ENCODE data around the gene PCLO. TPM values are rescaled to one million over a fixed set of nuclear protein-coding genes. Genes with fewer than 3 reads are reported as not detected.

PCLO gene
- total and polyA plus RNA-seq, 12 donors: 0.06 to 10.8 (median 2.3) TPM

DNA sequence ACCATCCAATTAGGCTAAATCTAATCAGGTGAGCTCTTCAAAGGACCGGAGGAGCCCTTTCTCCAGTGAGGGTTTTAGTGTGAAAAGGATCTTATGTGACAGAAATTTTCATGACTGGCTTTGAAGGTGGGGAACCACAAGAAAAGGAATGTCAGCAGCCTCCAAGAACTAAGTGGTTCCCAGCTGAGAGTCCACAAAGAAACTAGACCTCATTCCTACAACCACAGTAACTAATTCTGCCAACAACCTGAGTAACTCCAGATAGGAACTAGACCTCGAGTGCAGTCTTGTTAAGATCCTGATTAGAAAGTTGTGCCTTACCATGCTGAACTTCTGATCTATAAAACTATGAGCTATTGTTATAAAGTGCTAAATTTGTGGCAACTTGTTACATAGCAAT, 51.3 kb downstream of the PCLO start:
- Histone ChIP-seq H3K27ac (no peak overlapping the region), H3K9me3 (no peaks in the 10 kb centered on the region), H3K27me3 (no peaks in the 10 kb centered on the region), H3K4me1 (no peaks in the 10 kb centered on the region), H3K4me3 (no peak overlapping the region), H3K36me3 (no peaks in the 10 kb centered on the region)
- intact Hi-C loops (cut with DNase I): no loop called here
- no peak for DNase-seq
- 41% methylated on average over 2 of the region's 2 CpGs for WGBS, 2 donors
- TF ChIP-seq CTCF (IDR thresholded peaks at IDR 0.05): no peak
- ATAC-seq: no peak

DNA sequence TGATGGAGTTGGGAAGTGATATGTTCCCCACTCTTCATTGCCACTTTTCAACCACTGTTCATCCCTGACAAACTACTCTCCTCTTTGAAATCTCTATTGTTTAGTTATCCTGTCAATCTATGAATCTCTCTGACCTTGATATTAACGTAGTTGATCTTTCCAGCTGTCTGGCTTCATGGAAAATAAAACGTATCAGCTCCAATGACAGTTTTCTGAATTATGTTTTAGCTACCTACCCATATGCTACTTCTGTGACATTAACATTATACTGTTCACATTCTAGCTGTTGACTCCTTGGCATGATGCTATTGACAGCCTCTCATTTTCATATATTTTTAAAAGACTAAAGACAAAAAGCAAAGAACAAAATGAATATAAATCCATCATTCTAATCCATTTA, 53.3 kb downstream of the PCLO start:
- Histone ChIP-seq H3K27me3 (no peaks in the 10 kb centered on the region), H3K4me1 (no peaks in the 10 kb centered on the region), H3K36me3 (no peaks in the 10 kb centered on the region), H3K27ac (no peak overlapping the region), H3K4me3 (no peak overlapping the region), H3K9me3 (no peaks in the 10 kb centered on the region)
- ATAC-seq (no peak), DNase-seq (no peak)
- intact Hi-C loops (cut with DNase I): no loop called here
- no peak for TF ChIP-seq CTCF (IDR thresholded peaks at IDR 0.05)
- 46 to 53% methylated on average over 2 of the region's 2 CpGs for WGBS, 2 donors

GRCh38 chr7:83105948-83106347, 56.7 kb downstream of the PCLO start:
- intact Hi-C loops (cut with DNase I): no loop called here
- H3K27me3 ChIP-seq: no peaks in the 10 kb centered on the region
- no peaks in the 10 kb centered on the region for H3K9me3 ChIP-seq
- no peak overlapping the region for H3K4me3 ChIP-seq
- ATAC-seq (no peak), DNase-seq (no peak)
- no peak overlapping the region for H3K27ac ChIP-seq
- no peak for TF ChIP-seq CTCF (IDR thresholded peaks at IDR 0.05)
- WGBS, 2 donors: 1 to 63% methylated on average over 2 of the region's 2 CpGs
- H3K36me3 ChIP-seq: no peaks in the 10 kb centered on the region
- H3K4me1 ChIP-seq: no peaks in the 10 kb centered on the region

GRCh38 chr7:83105063-83105462, 57.6 kb downstream of the PCLO start:
- H3K27ac ChIP-seq: no peak overlapping the region
- H3K4me3 ChIP-seq: no peak overlapping the region
- no peaks in the 10 kb centered on the region for H3K9me3 ChIP-seq
- H3K27me3 ChIP-seq: no peaks in the 10 kb centered on the region
- H3K4me1 ChIP-seq: no peaks in the 10 kb centered on the region
- 82 to 89% methylated on average over 1 of the region's 1 CpG for WGBS, 2 donors
- DNase-seq (no peak), ATAC-seq (no peak)
- H3K36me3 ChIP-seq: no peaks in the 10 kb centered on the region
- TF ChIP-seq CTCF (IDR thresholded peaks at IDR 0.05): no peak
- intact Hi-C loops (cut with DNase I): no loop called here

GRCh38 chr7:83101530-83101929, 61.2 kb downstream of the PCLO start:
- WGBS, 2 donors: 17 to 35% methylated on average over 3 of the region's 3 CpGs
- Histone ChIP-seq H3K4me3 (peak overlapping the region in 2 of 10 donors; percentile 6 to 30), H3K9me3 (no peaks in the 10 kb centered on the region), H3K36me3 (no peaks in the 10 kb centered on the region), H3K4me1 (no peaks in the 10 kb centered on the region), H3K27me3 (no peaks in the 10 kb centered on the region), H3K27ac (peak overlapping the region in 1 of 10 donors; percentile 47)
- DNase-seq (no peak), ATAC-seq (no peak)
- no peak for TF ChIP-seq CTCF (IDR thresholded peaks at IDR 0.05)
- intact Hi-C loops (cut with DNase I): no loop called here

All from heart right ventricle (tissue), 16 donors.